ENCODE measurements around the gene ARMH1. TPM values are rescaled to one million over a fixed set of nuclear protein-coding genes. Genes with fewer than 3 reads are reported as not detected.
"Not testable (repeated sequence)": the region's sequence is repeated elsewhere in the genome, so short reads cannot be mapped to it uniquely, and the experiment has no call there.

Gene ARMH1
- total RNA-seq, 1 donor from 2014 or later, result 2.8 TPM

- no peak for DNase-seq
These were observed 49.2 kb downstream of the ARMH1 start for GRCh38 chr1:44723496-44724295.

GRCh38 chr1:44724296-44724954, 49.9 kb downstream of the ARMH1 start:
- no peak for DNase-seq

- no peak for DNase-seq
These were observed 50.6 kb downstream of the ARMH1 start for GRCh38 chr1:44724955-44725698.

- peak; percentile 86 for DNase-seq
These were observed 56.4 kb downstream of the ARMH1 start, which contains the start of gene RNU5D-1 for GRCh38 chr1:44730741-44731512. Gene RNU5D-1, minus strand, starts transcription at chr1:44731170.

- DNase-seq, result no peak
These were observed 58.9 kb downstream of the ARMH1 start for GRCh38 chr1:44733365-44733764.

GRCh38 chr1:44733784-44734183, 59.3 kb downstream of the ARMH1 start:
- DNase-seq, result no peak

GRCh38 chr1:44735992-44736391, 61.5 kb downstream of the ARMH1 start:
- DNase-seq, result no peak

- not testable (repeated sequence) for DNase-seq
These were observed 64.4 kb downstream of the ARMH1 start for GRCh38 chr1:44738953-44739306.

GRCh38 chr1:44739307-44740178, 65.0 kb downstream of the ARMH1 start, which contains the start of gene KIF2C:
Gene KIF2C, plus strand, starts transcription at chr1:44739837. Its CDS starts 96 bp downstream, at chr1:44739933.
- peak; percentile 94 for DNase-seq

GRCh38 chr1:44740179-44740617, 65.7 kb downstream of the ARMH1 start:
- no peak for DNase-seq

GRCh38 chr1:44743211-44743610, 68.7 kb downstream of the ARMH1 start:
- no peak for DNase-seq

- DNase-seq, result no peak
These were observed 73.4 kb downstream of the ARMH1 start for GRCh38 chr1:44747878-44748277.

GRCh38 chr1:44757420-44757819, 82.9 kb downstream of the ARMH1 start:
- DNase-seq, result no peak

- no peak for DNase-seq
These were observed 84.6 kb downstream of the ARMH1 start for GRCh38 chr1:44759077-44759476.

GRCh38 chr1:44760876-44761275, 86.4 kb downstream of the ARMH1 start:
- no peak for DNase-seq

GRCh38 chr1:44766421-44766820, 91.9 kb downstream of the ARMH1 start:
- DNase-seq, result not testable (repeated sequence)

Small RNA genes within 50 kb of the gene (small RNA-seq; reads per million reads assigned to genes)
- gene RNU5D-1 (10.5 reads per million, percentile 92 among the genes with 10 or more reads in this experiment), gene RNU5F-1 (2.8 reads per million, percentile 86 among the genes with 10 or more reads in this experiment)

Other genes starting within 250 kb of the ARMH1 start
- 3.7 TPM for gene TMEM53, start 233 bp upstream of the ARMH1 start, total RNA-seq
- not detected for gene RNU5D-1, start 56.5 kb downstream of the ARMH1 start, total RNA-seq
- gene KIF2C, start 65.1 kb downstream of the ARMH1 start, total RNA-seq, result 2.5 TPM
- gene RPS8, start 100.8 kb downstream of the ARMH1 start, total RNA-seq, result 1,634 TPM
- 0.16 TPM for gene BEST4, start 113.5 kb downstream of the ARMH1 start, total RNA-seq
- gene PLK3, start 125.7 kb downstream of the ARMH1 start, total RNA-seq, result 10.0 TPM
- gene DYNLT4, start 132.6 kb downstream of the ARMH1 start, total RNA-seq, result not detected
- gene BTBD19, start 133.8 kb downstream of the ARMH1 start, total RNA-seq, result 0.47 TPM
- gene PTCH2, start 168.5 kb downstream of the ARMH1 start, total RNA-seq, result 1.4 TPM

All from occipital lobe (tissue), 3 donors.